SU-DHL-6 (cell line): ENCODE results near the gene CFAP69.

Experiments used
- CTCF ChIP-seq: fragments of 200-600 bp; sonication (generic); IDR thresholded peaks from one replicate; pipeline ENCODE4 v1.5.1; 2017; ENCODE audit warnings: antibody characterized with exemption, mild to moderate bottlenecking, low read length, moderate library complexity; ENCODE audit not compliant: insufficient read depth, poor library complexity, severe bottlenecking
- EZH2phosphoT487 ChIP-seq: fragments of 200-600 bp; sonication (generic), shearing (Covaris generic); conservative IDR thresholded peaks from 2 replicates; pipeline ENCODE4 v1.6.1; 2018; ENCODE audit warnings: mild to moderate bottlenecking, antibody characterized with exemption, low read length, moderate library complexity, mixed read lengths

- TF ChIP-seq CTCF (no peak), EZH2phosphoT487 (no peak)
Measured at GRCh38 chr7:90271753-90272152, 26.8 kb downstream of the CFAP69 start.
